HG02970 (cell line): Measurements from ENCODE around the gene AKAP7.
"Not testable (repeated sequence)": the region's sequence is repeated elsewhere in the genome, so short reads cannot be mapped to it uniquely, and the experiment has no call there.

Experiments used
- ATAC-seq: cut with Tn5 transposase; IDR thresholded peaks from one replicate; pipeline ENCODE4 v1.9.1; 2021; ENCODE audit warnings: mild to moderate bottlenecking, moderate library complexity, moderate number of reproducible peaks; ENCODE audit not compliant: unreplicated experiment, low FRiP score

AKAP7 gene

GRCh38 chr6:131250936-131251335 lies 115.7 kb downstream of the AKAP7 start:
- no peak for ATAC-seq

DNA sequence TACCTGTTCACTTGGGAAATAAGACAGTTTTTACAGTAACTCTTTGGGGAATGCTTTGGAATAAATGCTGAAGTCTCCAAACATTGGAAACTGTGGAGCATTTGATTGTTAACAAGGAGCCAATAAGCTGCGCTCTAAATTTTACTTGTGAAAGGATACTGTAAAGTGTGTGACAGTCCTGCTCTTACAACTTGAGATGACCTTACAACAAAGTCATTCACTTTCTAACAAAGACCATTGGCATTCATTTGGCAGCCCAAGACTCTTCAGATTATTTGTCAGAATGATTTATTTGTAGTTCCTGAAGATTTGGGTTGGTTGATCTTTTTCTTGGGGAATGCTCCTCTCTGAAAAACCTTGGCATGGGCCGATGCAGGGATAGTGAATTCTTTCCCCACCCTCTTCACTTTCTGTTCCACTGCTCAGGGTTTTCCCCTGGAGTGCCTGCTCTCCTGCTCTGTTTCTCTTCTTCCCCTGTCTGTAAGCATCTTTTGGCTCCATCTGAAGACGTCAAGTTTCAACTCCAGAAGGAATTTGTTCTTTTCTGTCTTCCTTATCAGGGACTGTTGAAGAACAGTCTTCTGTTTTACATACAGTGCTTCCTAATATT lies 116.4 kb downstream of the AKAP7 start:
- ATAC-seq: no peak

DNA sequence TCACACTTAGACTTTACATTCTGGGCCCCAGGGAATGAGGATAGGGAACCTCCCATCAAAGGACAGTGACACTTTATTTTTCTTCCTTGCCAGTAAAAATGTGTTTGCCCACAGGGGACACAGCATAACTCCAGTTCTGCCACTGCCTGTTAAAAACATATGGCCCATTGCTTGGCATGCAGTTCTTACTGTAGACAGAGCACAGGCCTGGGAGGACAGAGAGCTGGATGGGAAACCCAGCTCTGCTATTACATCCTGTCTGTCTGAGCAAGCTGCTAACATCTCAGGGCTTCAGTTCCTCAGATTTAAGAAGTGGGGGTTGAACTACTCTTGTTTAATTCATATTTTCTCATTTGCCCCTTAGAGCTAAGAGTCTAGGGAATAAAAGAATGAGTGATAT lies 120.2 kb downstream of the AKAP7 start:
- ATAC-seq: no peak

- no peak for ATAC-seq
Measured at GRCh38 chr6:131255911-131256310, 120.6 kb downstream of the AKAP7 start.

DNA sequence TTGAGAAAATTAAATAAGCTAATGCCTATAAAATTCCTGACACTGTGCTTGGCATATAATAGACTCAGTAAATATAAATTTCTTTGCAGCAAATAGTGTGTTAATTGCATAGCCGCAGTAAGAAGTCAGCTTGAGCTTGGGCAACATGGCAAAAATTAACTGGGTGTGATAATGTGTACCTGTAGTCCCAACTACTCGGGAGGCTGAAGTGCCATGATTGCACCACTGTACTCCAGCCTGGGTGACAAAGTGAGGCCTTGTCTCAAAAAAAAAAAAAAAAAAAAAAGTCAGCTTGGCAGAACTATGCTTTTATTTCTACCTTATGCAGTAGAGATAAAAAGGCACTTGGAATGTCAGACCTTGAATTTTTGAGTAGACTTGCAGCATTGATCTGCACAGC lies 121.8 kb downstream of the AKAP7 start:
- no peak for ATAC-seq

DNA sequence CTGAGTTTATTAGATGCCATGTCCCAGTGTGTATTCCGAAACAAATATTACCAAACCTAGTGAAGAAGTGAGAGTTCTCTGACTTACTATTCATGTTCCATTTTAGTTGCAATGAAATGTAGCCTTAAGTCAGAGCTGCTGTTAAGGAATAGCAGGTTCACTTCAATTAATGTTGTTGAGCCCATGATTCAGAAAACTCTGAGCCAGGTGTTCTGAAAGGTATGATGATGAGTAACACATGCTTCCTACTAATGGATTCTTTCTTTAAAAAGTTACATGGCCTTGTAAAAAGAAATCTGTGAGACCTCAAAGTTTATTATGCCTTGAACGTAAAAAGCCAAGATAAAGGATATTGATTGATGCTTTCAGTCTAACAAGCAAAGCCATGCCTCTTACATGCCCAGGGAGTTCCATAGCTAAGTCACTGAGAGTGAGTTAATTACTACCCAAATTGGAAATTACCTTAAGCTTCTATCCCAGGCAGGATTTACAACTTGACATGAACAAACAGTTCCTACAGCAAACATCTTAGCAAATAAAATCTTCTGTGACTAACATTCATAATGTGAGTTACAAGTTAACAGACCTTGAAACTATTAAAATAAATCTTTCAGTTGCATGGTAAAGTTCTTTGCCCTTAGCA lies 122.9 kb downstream of the AKAP7 start:
- ATAC-seq: no peak

DNA sequence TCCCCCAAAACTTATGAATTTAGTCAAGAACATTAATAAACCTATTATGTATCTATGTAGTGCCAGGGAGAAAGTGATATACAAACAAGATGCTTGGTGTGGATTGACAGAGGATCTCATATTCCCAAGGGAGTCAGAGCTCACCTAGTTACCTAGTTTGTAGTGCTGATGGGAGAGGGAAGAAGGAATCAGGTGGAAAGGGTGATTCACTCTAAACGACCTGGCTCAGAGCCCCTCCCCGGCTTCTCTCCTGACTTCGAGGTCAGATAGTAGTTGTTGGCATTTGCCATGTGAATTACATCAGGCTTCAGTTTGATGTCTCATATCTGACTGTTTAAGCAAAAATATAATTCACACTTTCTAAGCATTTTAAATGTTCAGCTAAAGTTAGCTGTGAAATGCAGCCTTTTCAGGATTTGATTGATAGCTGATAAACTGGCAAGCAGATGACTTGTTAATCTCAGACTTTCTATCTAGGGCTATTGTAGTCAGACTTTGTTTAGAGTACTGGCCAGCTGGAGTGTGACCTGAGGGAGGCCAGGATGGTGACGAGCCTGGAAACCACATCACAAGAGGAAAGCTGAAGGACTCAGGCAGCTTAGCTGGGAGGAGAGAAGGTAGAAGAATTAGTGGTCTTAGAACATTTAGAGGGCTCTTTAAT lies 123.7 kb downstream of the AKAP7 start:
- ATAC-seq: no peak

DNA sequence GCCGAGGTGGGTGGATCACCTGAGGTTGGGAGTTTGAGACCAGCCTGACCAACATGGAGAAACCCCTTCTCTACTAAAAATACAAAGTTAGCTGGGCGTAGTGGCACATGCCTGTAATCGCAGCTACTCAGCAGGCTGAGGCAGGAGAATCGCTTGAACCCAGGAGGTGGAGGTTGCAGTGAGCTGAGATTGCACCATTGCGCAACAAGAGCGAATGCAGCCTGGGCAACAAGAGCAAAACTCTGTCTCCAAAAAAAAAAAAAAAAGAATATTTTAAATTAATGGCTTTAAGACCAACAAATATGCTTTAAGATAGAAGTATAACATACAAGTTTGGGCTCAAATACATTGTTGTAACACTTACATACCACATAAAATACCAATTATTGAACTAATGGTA lies 125.7 kb downstream of the AKAP7 start:
- not testable (repeated sequence) for ATAC-seq

DNA sequence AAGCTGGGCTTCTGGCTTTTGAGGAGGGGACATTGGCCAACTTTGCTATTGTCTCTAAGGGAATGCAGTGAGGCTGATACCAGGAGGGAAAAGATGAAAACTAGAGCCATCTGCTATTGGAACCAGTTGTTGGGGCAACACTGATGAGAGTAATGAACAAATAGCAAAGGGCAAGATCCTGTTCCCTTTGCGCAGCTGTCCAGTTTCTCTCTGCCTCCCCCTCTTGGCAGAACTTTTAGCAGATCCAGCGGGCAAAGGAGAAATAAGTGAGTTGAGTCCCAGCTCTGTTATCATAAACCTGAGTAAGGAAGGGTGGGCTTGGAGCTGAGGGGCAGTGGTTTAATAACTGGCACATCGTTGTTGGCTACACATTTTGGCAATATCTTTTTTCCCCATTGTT lies 126.8 kb downstream of the AKAP7 start:
- ATAC-seq: no peak

DNA sequence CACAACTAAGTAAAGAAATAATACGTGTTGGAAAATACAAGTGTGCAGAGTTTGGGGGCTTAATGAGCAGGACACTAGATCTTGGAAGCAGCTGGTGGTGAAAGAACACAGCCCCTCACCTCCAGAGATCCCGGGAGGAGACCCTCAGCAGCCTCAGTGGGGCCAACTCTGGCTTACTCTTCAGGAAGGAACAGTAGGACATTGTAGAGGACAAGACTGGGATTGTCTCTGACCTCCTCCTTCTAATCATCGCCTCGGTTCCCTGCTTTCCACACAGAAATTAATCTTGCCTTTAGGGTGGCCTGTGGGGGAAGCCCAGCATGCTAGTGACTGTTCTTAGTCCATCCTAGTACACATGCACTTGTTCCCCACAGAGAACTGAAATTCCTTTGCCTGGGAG lies 130.7 kb downstream of the AKAP7 start:
- no peak for ATAC-seq

GRCh38 chr6:131268303-131268702 lies 133.0 kb downstream of the AKAP7 start:
- ATAC-seq: no peak

DNA sequence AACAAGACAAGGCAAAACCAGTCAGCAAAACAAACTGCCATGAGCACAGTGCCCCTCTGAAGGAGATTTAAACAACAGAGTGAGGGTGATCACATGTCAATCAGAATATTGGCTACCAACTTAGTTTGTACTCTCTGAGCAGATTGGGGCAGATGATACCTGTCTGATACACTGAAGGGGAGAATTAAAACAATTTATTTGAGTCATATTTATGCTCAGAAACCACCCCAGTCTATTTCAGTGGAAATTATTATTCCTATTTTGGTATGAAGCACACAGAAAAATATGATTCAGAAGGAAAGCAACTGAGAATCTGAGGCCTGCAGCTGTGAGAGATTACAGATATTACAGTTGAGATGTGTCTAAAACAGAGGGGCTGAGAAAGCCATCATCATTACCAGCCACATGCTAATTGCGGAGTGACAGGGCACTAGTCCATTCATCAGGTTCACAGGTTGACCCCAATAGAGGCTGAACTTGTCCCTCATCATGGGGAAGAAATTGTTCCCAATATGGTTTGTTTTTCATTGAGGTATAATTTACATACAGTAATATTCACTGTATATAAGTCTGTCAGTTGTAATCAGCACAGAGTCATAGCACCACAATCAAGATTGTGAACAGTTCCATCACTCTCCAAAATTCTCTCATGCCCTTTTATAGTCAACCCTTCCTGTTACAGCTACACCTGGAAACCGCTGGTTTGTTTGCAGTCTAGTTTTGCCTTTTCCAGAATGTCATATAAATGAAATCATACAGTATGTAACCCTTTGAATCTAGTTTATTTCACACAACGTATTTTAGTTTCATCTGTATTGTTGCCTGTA lies 134.5 kb downstream of the AKAP7 start:
- ATAC-seq: no peak

- no peak for ATAC-seq
Measured at GRCh38 chr6:131270534-131270933, 135.3 kb downstream of the AKAP7 start.

GRCh38 chr6:131275273-131275672 lies 140.0 kb downstream of the AKAP7 start:
- no peak for ATAC-seq

DNA sequence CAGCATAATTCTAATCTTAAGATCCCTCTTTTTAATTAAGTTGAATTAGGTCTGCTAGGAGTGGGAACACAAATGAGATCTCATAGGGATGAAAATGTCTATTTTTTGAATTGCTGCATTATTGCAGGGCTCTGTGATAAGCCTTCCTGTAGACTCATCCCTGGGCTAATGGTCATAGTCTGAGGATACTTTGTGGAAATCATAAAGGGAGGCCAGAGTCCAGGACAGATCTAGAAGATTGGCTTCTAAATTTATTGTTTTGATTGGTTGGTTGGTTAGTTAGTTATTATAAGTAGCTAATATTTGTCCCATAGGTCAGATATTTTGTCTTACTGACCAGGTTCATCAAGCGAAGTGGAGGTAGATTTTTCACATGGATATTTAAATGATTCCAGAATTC lies 142.3 kb downstream of the AKAP7 start:
- no peak for ATAC-seq

- no peak for ATAC-seq
Measured at GRCh38 chr6:131281471-131282270, 146.4 kb downstream of the AKAP7 start.

- ATAC-seq: no peak
Measured at GRCh38 chr6:131282365-131282764, 147.1 kb downstream of the AKAP7 start.

- no peak for ATAC-seq
Measured at GRCh38 chr6:131283466-131284175, 148.4 kb downstream of the AKAP7 start.

- no peak for ATAC-seq
Measured at GRCh38 chr6:131285548-131285947, 150.3 kb downstream of the AKAP7 start.
